IMR-90 (cell line): ENCODE results near the gene PLAC9. TPM values are rescaled to one million over a fixed set of nuclear protein-coding genes. Genes with fewer than 3 reads are reported as not detected.

Source experiments
- ATAC-seq: fragments of 200-7000 bp; cut with Tn5 transposase; 2 replicates; pipeline ENCODE4 v1.9.1; 2020; ENCODE audit warnings: low read depth, mild to moderate bottlenecking, moderate library complexity
- BruUV-seq: library from RNA; stranded (reverse); fragments of 400-500 nt; replicated peaks from 2 replicates; lab custom pipeline; 2021; lab: Mats Ljungman, UMichigan
- CTCF ChIA-PET: fragments of 300-600 bp; formaldehyde crosslinking; extraction: SDS; loops from one replicate; lab custom pipeline; 2021; ENCODE audit warnings: antibody characterized with exemption; lab: Yijun Ruan, JAX
- POLR2A ChIA-PET: fragments of 300-600 bp; sonication (Branson Sonifier 250); formaldehyde crosslinking; loops from one replicate; lab custom pipeline; 2022; ENCODE audit warnings: antibody characterized with exemption; ENCODE audit not compliant: unreplicated experiment; lab: Charles Lee
- DNase-seq: peaks from one replicate; pipeline ENCODE4 v3.0.0; 2013
- H2AFZ ChIP-seq: replicated peaks from 2 replicates; pipeline ENCODE3; 2013; ENCODE audit warnings: low read length, mild to moderate bottlenecking; ENCODE audit not compliant: poor library complexity
- H2AK5ac ChIP-seq: 2 replicates; pipeline ENCODE4 v1.6.1; 2013; ENCODE audit warnings: low read depth, low read length, inconsistent platforms
- H2AK9ac ChIP-seq: replicated peaks from 2 replicates; pipeline ENCODE3; 2013; ENCODE audit warnings: mild to moderate bottlenecking, low read depth, low read length, moderate library complexity; ENCODE audit not compliant: poor library complexity
- H2BK120ac ChIP-seq: 2 replicates; pipeline ENCODE4 v1.6.1; 2013; ENCODE audit warnings: low read depth, low read length, inconsistent platforms
- H2BK15ac ChIP-seq: 3 replicates; pipeline ENCODE4 v1.6.1; 2013; ENCODE audit warnings: low read depth, low read length, inconsistent platforms
- H2BK20ac ChIP-seq: 2 replicates; pipeline ENCODE4 v1.6.1; 2013; ENCODE audit warnings: low read depth, mild to moderate bottlenecking, inconsistent platforms, low read length, moderate library complexity
- H2BK5ac ChIP-seq: 2 replicates; pipeline ENCODE4 v1.6.1; 2013; ENCODE audit warnings: mild to moderate bottlenecking, low read depth, low read length, inconsistent platforms; ENCODE audit not compliant: poor library complexity, severe bottlenecking
- H3K14ac ChIP-seq: replicated peaks from 2 replicates; pipeline ENCODE4 v1.6.1; 2013; ENCODE audit warnings: low read depth, low read length, inconsistent platforms
- H3K18ac ChIP-seq: 2 replicates; pipeline ENCODE4 v1.6.1; 2013; ENCODE audit warnings: low read depth, low read length, control low read depth
- H3K23ac ChIP-seq: 2 replicates; pipeline ENCODE4 v1.6.1; 2013; ENCODE audit warnings: low read depth, low read length, inconsistent platforms
- H3K27ac ChIP-seq: 2 replicates; pipeline ENCODE4 v1.5.1; 2013; ENCODE audit warnings: mild to moderate bottlenecking, control low read depth, low read length; ENCODE audit not compliant: insufficient read depth
- H3K27me3 ChIP-seq: 2 replicates; pipeline ENCODE4 v1.6.1; 2013; ENCODE audit warnings: low read length; ENCODE audit not compliant: control insufficient read depth, insufficient read depth
- H3K36me3 ChIP-seq: 2 replicates; pipeline ENCODE4 v1.6.1; 2013; ENCODE audit warnings: low read length, mixed read lengths; ENCODE audit not compliant: control insufficient read depth, insufficient read depth
- H3K4ac ChIP-seq: 2 replicates; pipeline ENCODE4 v1.6.1; 2013; ENCODE audit warnings: low read depth, low read length, inconsistent platforms
- H3K4me1 ChIP-seq: 2 replicates; pipeline ENCODE4 v1.6.1; 2013; ENCODE audit warnings: low read length, mixed read lengths; ENCODE audit not compliant: control insufficient read depth, insufficient read depth
- H3K4me2 ChIP-seq: 2 replicates; pipeline ENCODE4 v1.6.1; 2013; ENCODE audit warnings: low read depth, mild to moderate bottlenecking, control low read depth, low read length, moderate library complexity
- H3K4me3 ChIP-seq: 2 replicates; pipeline ENCODE4 v1.5.1; 2013; ENCODE audit warnings: low read depth, mild to moderate bottlenecking, control low read depth, low read length, moderate library complexity; ENCODE audit not compliant: insufficient read depth
- H3K56ac ChIP-seq: 2 replicates; pipeline ENCODE4 v1.6.1; 2013; ENCODE audit warnings: low read length, inconsistent platforms; ENCODE audit not compliant: insufficient read depth; ENCODE audit errors: extremely low read depth
- H3K79me1 ChIP-seq, 2 experiments: 2 replicates each; pipeline ENCODE4 v1.6.1; 2013; ENCODE audit warnings: low read length in 2 of 2, inconsistent platforms in 1 of 2, low read depth in 1 of 2
- H3K9ac ChIP-seq: 2 replicates; pipeline ENCODE4 v1.6.1; 2013; ENCODE audit warnings: low read depth, low read length, control low read depth
- H3K9me1 ChIP-seq: 2 replicates; pipeline ENCODE4 v1.6.1; 2013; ENCODE audit warnings: low read length, inconsistent platforms; ENCODE audit not compliant: insufficient read depth
- H3K9me3 ChIP-seq: 2 replicates; pipeline ENCODE4 v1.6.1; 2013; ENCODE audit warnings: low read length; ENCODE audit not compliant: control insufficient read depth, insufficient read depth
- H4K20me1 ChIP-seq: 2 replicates; pipeline ENCODE4 v1.6.1; 2013; ENCODE audit warnings: low read length, inconsistent platforms; ENCODE audit not compliant: insufficient read depth
- H4K5ac ChIP-seq: 2 replicates; pipeline ENCODE4 v1.6.1; 2013; ENCODE audit warnings: mild to moderate bottlenecking, low read depth, low read length, control low read depth
- H4K8ac ChIP-seq, 2 experiments: 2 replicates each; pipeline ENCODE4 v1.6.1; 2013; ENCODE audit warnings: low read depth in 2 of 2, low read length in 2 of 2, control low read depth in 1 of 2, inconsistent platforms in 1 of 2
- H4K91ac ChIP-seq: 2 replicates; pipeline ENCODE4 v1.6.1; 2013; ENCODE audit warnings: low read depth, low read length, inconsistent platforms; ENCODE audit not compliant: insufficient read depth
- CEBPB ChIP-seq: IDR thresholded peaks from 2 replicates; pipeline ENCODE4 v1.6.1; 2012; ENCODE audit warnings: low read depth, low read length, improper control_type of control experiment
- MAZ ChIP-seq: IDR thresholded peaks from 2 replicates; pipeline ENCODE4 v1.6.1; 2012; ENCODE audit warnings: low read depth, mild to moderate bottlenecking, low read length, improper control_type of control experiment, moderate library complexity, borderline replicate concordance
- POLR2A ChIP-seq: IDR thresholded peaks from 2 replicates; pipeline ENCODE4 v1.6.1; 2012; ENCODE audit warnings: mild to moderate bottlenecking, low read depth, low read length
- RFX5 ChIP-seq: IDR thresholded peaks from 2 replicates; pipeline ENCODE4 v1.8.0; 2012; ENCODE audit warnings: low read depth, mild to moderate bottlenecking, low read length, moderate library complexity
- dilution Hi-C: fragments of 300-500 bp; cut with HindIII; formaldehyde crosslinking; loops from one replicate; pipeline ENCODE4 v1.14.3; 2018; ENCODE audit warnings: low sequenced_read_pairs; ENCODE audit not compliant: unreplicated experiment
- in situ Hi-C: fragments of 300-500 bp; cut with MboI; formaldehyde crosslinking; loops from 3 replicates; pipeline ENCODE4 v1.14.3; 2019; ENCODE audit warnings: low sequenced_read_pairs, inconsistent platforms, mixed read lengths
- intact Hi-C: fragments of 100-400 bp; cut with micrococcal nuclease; formaldehyde crosslinking; loops from 2 replicates; pipeline ENCODE4 v1.10.0; 2022
- polyA plus RNA-seq, 3 experiments: library from polyadenylated mRNA; depleted of rRNA; stranded (reverse); fragments of >200 nt; gene quantifications; 2 replicates each; pipeline ENCODE4 v1.2.3, GENCODE V29; 2012; ENCODE audit warnings: low replicate concordance in 1 of 3
- total RNA-seq: library from RNA; depleted of rRNA; stranded (reverse); fragments of >200 nt; gene quantifications from 2 replicates; pipeline ENCODE4 v1.2.3, GENCODE V29; 2012
- TF ChIP-seq, protein P1 (sequence below): fragments of 150-350 bp; IDR thresholded peaks from 2 replicates; pipeline ENCODE4 v1.6.1; 2017; ENCODE audit warnings: mild to moderate bottlenecking, antibody characterized with exemption, low read length, low read depth
- TF ChIP-seq, protein P2 (sequence below): conservative IDR thresholded peaks from 2 replicates; pipeline ENCODE4 v1.5.1; 2012; ENCODE audit warnings: mild to moderate bottlenecking, low read depth, low read length, improper control_type of control experiment

PLAC9 gene
- total and polyA plus RNA-seq, 2 of the 4 experiments (the other 2 are of a cell fraction): 1.6 to 12.2 TPM

- Histone ChIP-seq H2AFZ (no peak overlapping the region), H4K20me1 (no peaks in the 10 kb centered on the region), H3K14ac (no peak overlapping the region), H2AK9ac (no peak overlapping the region), H2BK120ac (no peak overlapping the region), H2BK20ac (no peak overlapping the region), H3K4me1 (no peaks in the 10 kb centered on the region), H3K9me1 (no peaks in the 10 kb centered on the region), H3K27me3 (peaks cover 5% of the 10 kb centered on the region), H3K4me2 (no peak overlapping the region), H2AK5ac (no peak overlapping the region), H3K9ac (no peak overlapping the region), H3K27ac (no peak overlapping the region), H3K23ac (no peak overlapping the region), H4K5ac (no peak overlapping the region), H4K91ac (no peak overlapping the region), H3K18ac (no peak overlapping the region), H4K8ac (no peak overlapping the region), H3K4ac (no peak overlapping the region), H3K56ac (no peak overlapping the region), H2BK5ac (no peak overlapping the region), H3K79me1 (no peaks in the 10 kb centered on the region), H3K9me3 (no peaks in the 10 kb centered on the region), H3K4me3 (no peak overlapping the region), H3K36me3 (no peaks in the 10 kb centered on the region), H2BK15ac (no peak overlapping the region)
- CTCF ChIA-PET: no interaction called here
- in situ Hi-C loops: no loop called here
- POLR2A ChIA-PET: no interaction called here
- dilution Hi-C loops: no loop called here
- DNase-seq: no peak
- no TSS peak for BruUV-seq
- intact Hi-C loops: no loop called here
- TF ChIP-seq CEBPB (no peak), MAZ (no peak), POLR2A (no peak), RFX5 (no peak)
- TF ChIP-seq, protein P1, sequence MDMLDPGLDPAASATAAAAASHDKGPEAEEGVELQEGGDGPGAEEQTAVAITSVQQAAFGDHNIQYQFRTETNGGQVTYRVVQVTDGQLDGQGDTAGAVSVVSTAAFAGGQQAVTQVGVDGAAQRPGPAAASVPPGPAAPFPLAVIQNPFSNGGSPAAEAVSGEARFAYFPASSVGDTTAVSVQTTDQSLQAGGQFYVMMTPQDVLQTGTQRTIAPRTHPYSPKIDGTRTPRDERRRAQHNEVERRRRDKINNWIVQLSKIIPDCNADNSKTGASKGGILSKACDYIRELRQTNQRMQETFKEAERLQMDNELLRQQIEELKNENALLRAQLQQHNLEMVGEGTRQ: no peak
- TF ChIP-seq, protein P2, sequence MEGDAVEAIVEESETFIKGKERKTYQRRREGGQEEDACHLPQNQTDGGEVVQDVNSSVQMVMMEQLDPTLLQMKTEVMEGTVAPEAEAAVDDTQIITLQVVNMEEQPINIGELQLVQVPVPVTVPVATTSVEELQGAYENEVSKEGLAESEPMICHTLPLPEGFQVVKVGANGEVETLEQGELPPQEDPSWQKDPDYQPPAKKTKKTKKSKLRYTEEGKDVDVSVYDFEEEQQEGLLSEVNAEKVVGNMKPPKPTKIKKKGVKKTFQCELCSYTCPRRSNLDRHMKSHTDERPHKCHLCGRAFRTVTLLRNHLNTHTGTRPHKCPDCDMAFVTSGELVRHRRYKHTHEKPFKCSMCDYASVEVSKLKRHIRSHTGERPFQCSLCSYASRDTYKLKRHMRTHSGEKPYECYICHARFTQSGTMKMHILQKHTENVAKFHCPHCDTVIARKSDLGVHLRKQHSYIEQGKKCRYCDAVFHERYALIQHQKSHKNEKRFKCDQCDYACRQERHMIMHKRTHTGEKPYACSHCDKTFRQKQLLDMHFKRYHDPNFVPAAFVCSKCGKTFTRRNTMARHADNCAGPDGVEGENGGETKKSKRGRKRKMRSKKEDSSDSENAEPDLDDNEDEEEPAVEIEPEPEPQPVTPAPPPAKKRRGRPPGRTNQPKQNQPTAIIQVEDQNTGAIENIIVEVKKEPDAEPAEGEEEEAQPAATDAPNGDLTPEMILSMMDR: no peak
- no peak for ATAC-seq
Measured at GRCh38 chr10:80122110-80122710, 10.3 kb upstream of the PLAC9 start.
